Mesenchymal stem cell (in vitro differentiated cells and primary cell): Measurements from ENCODE around the gene TESMIN.

Source experiments
- DNase-seq: peaks from one replicate; pipeline ENCODE4 v3.0.0-alpha.2; 2013
- H2AFZ ChIP-seq: one replicate; pipeline ENCODE4 v1.6.1; 2013; ENCODE audit warnings: low read depth, mild to moderate bottlenecking, control low read depth, inconsistent platforms, low read length, moderate library complexity
- H2AK5ac ChIP-seq: 2 replicates; pipeline ENCODE4 v1.6.1; 2013; ENCODE audit warnings: low read length, moderate library complexity, mild to moderate bottlenecking, inconsistent platforms; ENCODE audit not compliant: severe bottlenecking
- H2BK120ac ChIP-seq: one replicate; pipeline ENCODE4 v1.6.1; 2013; ENCODE audit warnings: low read depth, mild to moderate bottlenecking, inconsistent platforms, low read length, moderate library complexity
- H2BK12ac ChIP-seq, 2 experiments: one replicate each; pipeline ENCODE4 v1.6.1; 2013; ENCODE audit warnings: inconsistent platforms in 2 of 2, low read length in 2 of 2, mild to moderate bottlenecking in 2 of 2, moderate library complexity in 2 of 2, control low read depth in 1 of 2
- H2BK15ac ChIP-seq: one replicate; pipeline ENCODE4 v1.6.1; 2013; ENCODE audit warnings: mild to moderate bottlenecking, low read depth, inconsistent platforms; ENCODE audit not compliant: poor library complexity, severe bottlenecking
- H2BK5ac ChIP-seq: 2 replicates; pipeline ENCODE4 v1.6.1; 2013; ENCODE audit warnings: low read depth, mild to moderate bottlenecking, low read length, control low read depth, inconsistent platforms; ENCODE audit not compliant: poor library complexity, severe bottlenecking
- H3K14ac ChIP-seq, 2 experiments: one replicate each; pipeline ENCODE4 v1.6.1; 2013; ENCODE audit warnings: inconsistent platforms in 2 of 2, low read length in 2 of 2, control low read depth in 1 of 2, mild to moderate bottlenecking in 1 of 2, moderate library complexity in 1 of 2
- H3K18ac ChIP-seq, 2 experiments: one replicate each; pipeline ENCODE4 v1.6.1; 2013; ENCODE audit warnings: inconsistent platforms in 2 of 2, low read length in 2 of 2, control low read depth in 1 of 2, low read depth in 1 of 2, mild to moderate bottlenecking in 1 of 2
- H3K23ac ChIP-seq, 2 experiments: one replicate each; pipeline ENCODE4 v1.6.1; 2013; ENCODE audit warnings: inconsistent platforms in 2 of 2, low read length in 2 of 2, mild to moderate bottlenecking in 2 of 2, moderate library complexity in 2 of 2, control low read depth in 1 of 2
- H3K27ac ChIP-seq: 2 replicates; pipeline ENCODE4 v1.5.1; 2013; ENCODE audit warnings: mild to moderate bottlenecking, moderate library complexity, low read length, control low read depth, inconsistent platforms; ENCODE audit not compliant: poor library complexity, severe bottlenecking
- H3K27me3 ChIP-seq, 2 experiments: 2 replicates each; pipeline versions ENCODE4 v1.6.1 to v1.7.0; 2013; ENCODE audit warnings: low read length in 2 of 2, mild to moderate bottlenecking in 2 of 2, moderate library complexity in 2 of 2, control low read depth in 1 of 2, inconsistent platforms in 1 of 2; ENCODE audit not compliant: control insufficient read depth in 1 of 2, insufficient read depth in 1 of 2
- H3K36me3 ChIP-seq, 2 experiments: 2 replicates each; pipeline versions ENCODE4 v1.6.1 to v1.7.0; 2013; ENCODE audit warnings: low read length in 2 of 2, control low read depth in 1 of 2, inconsistent platforms in 1 of 2, low read depth in 1 of 2, mild to moderate bottlenecking in 1 of 2; ENCODE audit not compliant: insufficient read depth in 2 of 2, control insufficient read depth in 1 of 2
- H3K4ac ChIP-seq, 2 experiments: one replicate each; pipeline ENCODE4 v1.6.1; 2013; ENCODE audit warnings: inconsistent platforms in 2 of 2, low read length in 2 of 2, mild to moderate bottlenecking in 2 of 2, moderate library complexity in 2 of 2, control low read depth in 1 of 2, low read depth in 1 of 2
- H3K4me1 ChIP-seq: 2 replicates; pipeline ENCODE4 v1.6.1; 2013; ENCODE audit warnings: low read depth, low read length, control low read depth; ENCODE audit not compliant: control insufficient read depth, insufficient read depth
- H3K4me2 ChIP-seq: 2 replicates; pipeline ENCODE4 v1.6.1; 2013; ENCODE audit warnings: low read length, mild to moderate bottlenecking, inconsistent platforms; ENCODE audit not compliant: poor library complexity, severe bottlenecking
- H3K4me3 ChIP-seq, 2 experiments: 2 replicates each; pipeline versions ENCODE4 v1.5.1 to v1.7.0; 2013; ENCODE audit warnings: low read length in 2 of 2, mild to moderate bottlenecking in 2 of 2, control low read depth in 1 of 2, low read depth in 1 of 2; ENCODE audit not compliant: insufficient read depth in 1 of 2
- H3K79me1 ChIP-seq: replicated peaks from 2 replicates; pipeline ENCODE4 v1.6.1; 2013; ENCODE audit warnings: mild to moderate bottlenecking, control low read depth, low read length, inconsistent platforms; ENCODE audit not compliant: poor library complexity, severe bottlenecking
- H3K9ac ChIP-seq: 2 replicates; pipeline ENCODE4 v1.7.0; 2013; ENCODE audit warnings: mild to moderate bottlenecking, low read length, moderate library complexity
- H3K9me3 ChIP-seq: 2 replicates; pipeline ENCODE4 v1.7.0; 2013; ENCODE audit warnings: mild to moderate bottlenecking, low read length; ENCODE audit not compliant: control insufficient read depth
- H4K8ac ChIP-seq: one replicate; pipeline ENCODE4 v1.6.1; 2013; ENCODE audit warnings: inconsistent platforms, mild to moderate bottlenecking, low read length, moderate library complexity
- H4K91ac ChIP-seq: one replicate; pipeline ENCODE4 v1.6.1; 2013; ENCODE audit warnings: mild to moderate bottlenecking, low read length, inconsistent platforms
- WGBS: methylation state at CpG from one replicate; pipeline ENCODE4 v1.1.7; 2013; ENCODE audit warnings: mixed read lengths; 5-methylcytosine and 5-hydroxymethylcytosine counted together

The TESMIN gene

DNA sequence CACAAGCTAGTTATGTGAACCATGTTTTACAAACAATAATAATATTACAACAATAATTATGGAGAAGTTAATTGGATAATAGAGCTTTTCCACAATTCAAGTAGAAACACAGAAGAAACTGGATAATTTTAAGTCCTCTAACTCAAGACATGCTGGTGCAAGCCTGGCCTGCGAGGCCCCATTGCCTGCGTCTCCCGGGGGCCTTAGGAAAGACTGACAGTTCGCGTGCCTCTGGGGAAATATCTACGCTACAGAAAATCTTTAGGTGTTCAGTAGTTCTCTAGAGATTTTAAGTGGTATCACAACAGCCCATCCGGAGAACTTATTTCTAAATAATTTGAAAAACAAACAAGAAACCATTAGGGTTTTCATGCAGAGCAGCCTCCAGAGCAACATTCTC, 43.8 kb downstream of the TESMIN start:
- H3K27me3 ChIP-seq, result peaks cover 52 to 92% of the 10 kb centered on the region in 2 experiments
- H2BK12ac ChIP-seq, result no peak overlapping the region
- no peak overlapping the region for H3K4me2 ChIP-seq
- H3K9me3 ChIP-seq, result no peaks in the 10 kb centered on the region
- H3K23ac ChIP-seq, result no peak overlapping the region
- H3K14ac ChIP-seq, result no peak overlapping the region
- no peak overlapping the region for H4K91ac ChIP-seq
- H2BK5ac ChIP-seq, result no peak overlapping the region
- H3K4me1 ChIP-seq, result peaks cover 8% of the 10 kb centered on the region
- no peaks in the 10 kb centered on the region for H3K36me3 ChIP-seq
- no peak overlapping the region for H3K27ac ChIP-seq
- no peak overlapping the region for H3K18ac ChIP-seq
- WGBS, result 92% methylated on average over 7 of the region's 7 CpGs
- H4K8ac ChIP-seq, result no peak overlapping the region
- no peak overlapping the region for H3K9ac ChIP-seq
- H3K79me1 ChIP-seq, result no peaks in the 10 kb centered on the region
- H2BK15ac ChIP-seq, result no peak overlapping the region
- H3K4ac ChIP-seq, result no peak overlapping the region
- no peak for DNase-seq
- no peak overlapping the region for H2AFZ ChIP-seq
- H2AK5ac ChIP-seq, result no peak overlapping the region
- no peak overlapping the region for H2BK120ac ChIP-seq
- H3K4me3 ChIP-seq, result no peak overlapping the region

DNA sequence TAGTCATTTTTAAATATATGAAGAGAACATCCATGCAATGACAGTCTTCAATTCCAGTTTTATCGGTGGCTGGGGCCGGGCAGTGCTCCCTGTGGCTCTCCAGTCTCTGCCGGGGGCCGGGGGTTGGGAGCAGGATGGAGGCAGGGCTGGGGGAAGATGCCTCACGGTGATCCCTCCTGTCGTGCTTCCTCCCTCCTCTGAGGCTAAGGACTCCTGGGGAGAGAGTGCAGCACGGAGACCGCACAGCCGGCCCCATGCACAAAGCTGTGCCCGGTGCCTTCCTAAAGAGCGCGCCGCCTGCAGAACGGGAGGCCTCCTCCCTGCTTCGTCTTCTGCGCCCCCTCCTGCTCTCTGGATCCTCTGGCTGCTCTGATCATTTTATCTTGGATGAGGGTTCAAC, 46.4 kb downstream of the TESMIN start:
- no peak overlapping the region for H3K27ac ChIP-seq
- H3K27me3 ChIP-seq, result peaks cover 30 to 85% of the 10 kb centered on the region in 2 experiments
- no peaks in the 10 kb centered on the region for H3K36me3 ChIP-seq
- no peak overlapping the region for H2BK12ac ChIP-seq
- peak overlapping the region; percentile 68 for H3K4me2 ChIP-seq
- H4K8ac ChIP-seq, result no peak overlapping the region
- H3K18ac ChIP-seq, result no peak overlapping the region
- no peak for DNase-seq
- no peak overlapping the region for H3K9ac ChIP-seq
- H2AK5ac ChIP-seq, result no peak overlapping the region
- H2BK120ac ChIP-seq, result no peak overlapping the region
- no peak overlapping the region for H4K91ac ChIP-seq
- no peak overlapping the region for H3K23ac ChIP-seq
- H3K9me3 ChIP-seq, result peaks cover under 1% of the 10 kb centered on the region
- H3K4ac ChIP-seq, result no peak overlapping the region
- peaks cover 8% of the 10 kb centered on the region for H3K4me1 ChIP-seq
- no peak overlapping the region for H2BK5ac ChIP-seq
- peak overlapping the region in 1 of 2 experiments; percentile 18 for H3K4me3 ChIP-seq
- H2AFZ ChIP-seq, result no peak overlapping the region
- no peaks in the 10 kb centered on the region for H3K79me1 ChIP-seq
- no peak overlapping the region for H2BK15ac ChIP-seq
- no peak overlapping the region for H3K14ac ChIP-seq
- 44% methylated on average over 16 of the region's 16 CpGs for WGBS

- Histone ChIP-seq H4K8ac (no peak overlapping the region), H3K9me3 (peaks cover 37% of the 10 kb centered on the region), H2AK5ac (no peak overlapping the region), H3K18ac (no peak overlapping the region), H2BK120ac (no peak overlapping the region), H3K23ac (no peak overlapping the region), H2BK12ac (no peak overlapping the region), H3K79me1 (no peaks in the 10 kb centered on the region), H3K4me1 (no peaks in the 10 kb centered on the region), H3K4me3 (no peak overlapping the region), H4K91ac (no peak overlapping the region), H2BK5ac (no peak overlapping the region), H3K36me3 (no peaks in the 10 kb centered on the region), H2BK15ac (no peak overlapping the region), H3K9ac (no peak overlapping the region), H3K27me3 (peaks cover 29 to 61% of the 10 kb centered on the region in 2 experiments), H3K14ac (no peak overlapping the region), H3K4me2 (no peak overlapping the region), H3K27ac (no peak overlapping the region), H2AFZ (no peak overlapping the region), H3K4ac (no peak overlapping the region)
- no peak for DNase-seq
- 100% methylated on average over 1 of the region's 2 CpGs for WGBS
Measured at GRCh38 chr11:68698993-68699392, 52.3 kb downstream of the TESMIN start.

GRCh38 chr11:68695531-68695930, 55.8 kb downstream of the TESMIN start:
- Histone ChIP-seq H3K79me1 (no peaks in the 10 kb centered on the region), H4K91ac (no peak overlapping the region), H3K9me3 (peaks cover 37% of the 10 kb centered on the region), H3K9ac (no peak overlapping the region), H2AK5ac (no peak overlapping the region), H3K4ac (no peak overlapping the region), H3K27me3 (peaks cover 42 to 58% of the 10 kb centered on the region in 2 experiments), H3K27ac (no peak overlapping the region), H3K36me3 (no peaks in the 10 kb centered on the region), H3K23ac (no peak overlapping the region), H3K4me2 (no peak overlapping the region), H2BK12ac (no peak overlapping the region), H3K4me3 (no peak overlapping the region), H3K18ac (no peak overlapping the region), H3K4me1 (no peaks in the 10 kb centered on the region), H4K8ac (no peak overlapping the region), H2BK15ac (no peak overlapping the region), H3K14ac (no peak overlapping the region), H2AFZ (no peak overlapping the region), H2BK120ac (no peak overlapping the region), H2BK5ac (no peak overlapping the region)
- WGBS, result 89% methylated on average over 1 of the region's 2 CpGs
- no peak for DNase-seq
